ENCODE results near the gene GLT8D2. TPM values are rescaled to one million over a fixed set of nuclear protein-coding genes. Genes with fewer than 3 reads are reported as not detected.

The GLT8D2 gene
- total RNA-seq, 1 experiment from 2014 or later, result 4.7 TPM

- DNase-seq (ENCODE audit: low read depth), result no peak
Measured at GRCh38 chr12:103955811-103956508, 94.0 kb downstream of the GLT8D2 start.

GRCh38 chr12:103952497-103952896 lies 97.5 kb downstream of the GLT8D2 start:
- no peak for DNase-seq (ENCODE audit: low read depth)

DNA sequence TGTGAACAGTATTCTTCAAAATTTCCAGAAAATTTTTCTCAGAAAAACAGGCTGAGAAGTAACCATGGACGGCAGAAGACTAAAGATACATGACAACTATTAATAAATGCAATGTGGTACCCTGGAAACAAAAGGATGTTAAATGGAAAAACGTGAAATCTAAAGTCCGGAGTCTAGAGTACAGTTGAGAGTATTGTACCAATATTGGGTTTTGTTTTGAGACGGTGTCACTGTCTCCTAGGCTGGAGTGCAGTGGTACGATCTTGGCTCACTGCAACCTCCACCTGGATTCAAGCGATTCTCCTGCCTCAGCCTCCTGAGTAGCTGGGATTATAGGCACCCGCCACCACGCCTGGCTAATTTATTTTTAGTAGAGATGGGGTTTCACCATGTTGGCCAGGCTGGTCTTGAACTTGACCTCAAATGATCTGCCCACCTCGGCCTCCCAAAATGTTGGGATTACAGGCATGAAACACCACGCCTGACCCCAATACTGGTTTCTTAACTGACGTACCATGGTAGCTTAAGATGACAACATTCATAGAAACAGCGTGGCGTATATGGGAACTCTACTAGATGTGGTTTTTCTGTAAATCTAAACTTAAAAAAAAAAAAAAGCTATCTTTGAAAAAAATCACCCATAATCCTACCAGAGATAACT lies 101.1 kb downstream of the GLT8D2 start:
- DNase-seq (ENCODE audit: low read depth), result no peak

- DNase-seq (ENCODE audit: low read depth), result no peak
Measured at GRCh38 chr12:103947871-103948555, 102.0 kb downstream of the GLT8D2 start.

- DNase-seq (ENCODE audit: low read depth), result no peak
Measured at GRCh38 chr12:103944964-103945363, 105.0 kb downstream of the GLT8D2 start.

Other genes with a start within 250 kb of the GLT8D2 start
- gene NT5DC3, start 209.0 kb downstream of the GLT8D2 start, total RNA-seq (2014; rRNA removed; shearing (Covaris generic)), result 17.1 and 21.6 TPM in 2 replicates
- 554 and 653 TPM in 2 replicates for gene HSP90B1, start 119.8 kb downstream of the GLT8D2 start, total RNA-seq (2014; rRNA removed; shearing (Covaris generic))
- 14.3 and 17.4 TPM in 2 replicates for gene TDG, start 84.3 kb downstream of the GLT8D2 start, total RNA-seq (2014; rRNA removed; shearing (Covaris generic))
- 7.2 and 9.4 TPM in 2 replicates for gene HCFC2, start 14.3 kb upstream of the GLT8D2 start, total RNA-seq (2014; rRNA removed; shearing (Covaris generic))
- gene NFYB, start 88.0 kb upstream of the GLT8D2 start, total RNA-seq (2014; rRNA removed; shearing (Covaris generic)), result 12.2 and 17.2 TPM in 2 replicates
- gene TXNRD1, start 165.6 kb upstream of the GLT8D2 start, total RNA-seq (2014; rRNA removed; shearing (Covaris generic)), result 340 and 396 TPM in 2 replicates